ENCODE data around the gene INSRR.

INSRR gene

GRCh38 chr1:156815307-156815826 is 43.5 kb downstream of the INSRR start:
- Histone ChIP-seq H3K4me3 (ENCODE audit: low read depth in 1 of 2, low read length in 1 of 2) (no peak overlapping the region), H3K27me3 (peaks cover 94% of the 10 kb centered on the region), H3K36me3 (no peaks in the 10 kb centered on the region), H3K4me1 (ENCODE audit: control insufficient read depth in 1 of 2, insufficient read depth in 1 of 2, low read depth in 1 of 2, low read length in 1 of 2) (peaks cover 13 to 19% of the 10 kb centered on the region in 2 experiments), H3K9me3 (no peaks in the 10 kb centered on the region), H3K27ac (no peak overlapping the region)
- no peak for TF ChIP-seq CTCF (IDR thresholded peaks at IDR 0.05)

DNA sequence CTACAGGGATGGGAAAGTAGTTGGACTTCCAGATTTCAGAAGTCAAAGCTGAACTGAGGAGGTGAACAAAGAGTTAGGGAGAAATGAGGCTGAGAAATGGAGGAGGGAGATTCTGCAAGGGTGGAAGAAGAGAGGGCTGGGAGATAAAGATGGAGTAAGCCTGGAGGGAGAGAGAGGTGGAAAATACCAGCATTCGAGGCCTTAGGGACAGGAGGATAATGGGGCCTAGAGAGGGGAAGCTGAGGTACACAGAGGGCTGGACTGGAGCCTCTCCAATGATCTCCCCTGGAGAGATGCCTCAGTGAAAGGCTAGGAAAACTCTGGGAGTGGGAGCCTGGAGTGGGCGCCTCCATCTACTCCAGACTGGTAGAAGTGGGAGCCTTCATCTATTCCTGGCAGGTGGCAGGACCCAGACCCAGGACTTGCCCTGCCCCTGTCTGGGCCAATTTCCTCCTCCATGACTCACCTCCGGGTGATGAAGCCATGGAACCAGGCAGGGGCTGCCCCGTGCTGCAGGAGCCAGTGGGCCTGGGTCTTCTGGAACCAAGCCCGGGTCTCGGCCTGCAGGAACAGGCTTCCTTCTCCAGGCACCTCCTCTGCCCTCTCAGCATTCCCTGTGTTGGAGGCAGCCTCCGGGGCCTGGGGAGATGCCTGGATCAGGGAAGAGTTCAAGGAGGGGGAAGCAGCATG is 44.2 kb downstream of the INSRR start:
- no peak overlapping the region for H3K4me3 ChIP-seq (ENCODE audit: low read depth in 1 of 2, low read length in 1 of 2)

DNA sequence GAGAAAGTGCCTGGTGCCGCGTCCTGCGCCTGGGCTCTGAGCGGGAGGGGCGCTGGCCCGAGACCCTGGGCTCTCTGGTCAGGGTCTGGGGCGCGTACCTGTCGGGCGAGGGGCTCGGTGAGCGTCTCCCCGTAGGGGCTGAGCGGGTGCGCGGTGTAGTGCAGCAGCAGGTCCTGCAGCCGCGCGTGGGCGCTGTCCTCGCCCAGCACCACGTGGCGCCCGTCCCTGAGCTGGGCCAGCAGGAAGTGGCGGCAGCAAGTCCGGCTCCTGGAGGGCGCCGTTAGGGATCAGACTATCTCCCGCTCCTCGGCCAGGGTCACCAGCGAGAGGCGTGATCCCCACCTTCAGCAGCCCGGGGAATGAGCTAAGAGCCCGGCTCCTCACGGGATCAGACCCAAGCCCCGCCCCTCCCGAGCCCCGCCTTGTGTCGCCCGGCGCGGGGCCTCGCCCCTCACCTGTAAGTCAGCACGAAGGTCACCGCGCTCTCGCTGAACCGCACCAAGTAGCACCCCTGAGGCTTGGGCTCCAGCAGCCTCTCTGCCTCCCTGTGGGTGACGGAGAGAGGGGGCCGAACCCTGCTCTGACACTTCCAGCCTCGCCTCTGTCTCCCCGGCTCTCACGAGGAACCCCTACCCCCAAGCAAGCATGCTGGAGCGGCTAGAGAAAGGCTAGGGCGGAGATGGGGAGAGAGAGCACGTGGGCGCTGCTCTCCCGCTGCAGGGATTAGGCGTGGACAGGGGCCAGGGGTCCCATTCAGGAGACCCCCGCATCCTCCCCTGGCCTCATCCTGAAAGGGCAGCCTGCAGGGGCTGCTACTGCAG is 45.0 kb downstream of the INSRR start:
- H3K27me3 ChIP-seq: peaks cover 82% of the 10 kb centered on the region
- peak overlapping the region; percentile 27 to 39 for H3K4me3 ChIP-seq (ENCODE audit: low read depth in 1 of 2, low read length in 1 of 2)
- no peaks in the 10 kb centered on the region for H3K9me3 ChIP-seq
- H3K4me1 ChIP-seq (ENCODE audit: control insufficient read depth in 1 of 2, insufficient read depth in 1 of 2, low read depth in 1 of 2, low read length in 1 of 2): peaks cover 13 to 19% of the 10 kb centered on the region in 2 experiments
- H3K36me3 ChIP-seq: no peaks in the 10 kb centered on the region
- TF ChIP-seq CTCF (IDR thresholded peaks at IDR 0.05): peak; percentile 9
- H3K27ac ChIP-seq: no peak overlapping the region

More for the DNA sequence above, 44.2 kb downstream of the INSRR start:
- Histone ChIP-seq H3K9me3 (no peaks in the 10 kb centered on the region), H3K27ac (no peak overlapping the region), H3K4me1 (ENCODE audit: control insufficient read depth in 1 of 2, insufficient read depth in 1 of 2, low read depth in 1 of 2, low read length in 1 of 2) (peaks cover 13 to 19% of the 10 kb centered on the region in 2 experiments), H3K36me3 (no peaks in the 10 kb centered on the region), H3K27me3 (peaks cover 88% of the 10 kb centered on the region)
- no peak for TF ChIP-seq CTCF (IDR thresholded peaks at IDR 0.05)

- Histone ChIP-seq H3K27ac (no peak overlapping the region), H3K9me3 (no peaks in the 10 kb centered on the region), H3K4me1 (ENCODE audit: control insufficient read depth in 1 of 2, insufficient read depth in 1 of 2, low read depth in 1 of 2, low read length in 1 of 2) (peaks cover 13 to 19% of the 10 kb centered on the region in 2 experiments), H3K36me3 (no peaks in the 10 kb centered on the region), H3K27me3 (peaks cover 76% of the 10 kb centered on the region), H3K4me3 (ENCODE audit: low read depth in 1 of 2, low read length in 1 of 2) (peak overlapping the region in 1 of 2 experiments; percentile 39)
- TF ChIP-seq CTCF (IDR thresholded peaks at IDR 0.05): no peak
These were observed 45.6 kb downstream of the INSRR start for GRCh38 chr1:156813298-156813697.

GRCh38 chr1:156812293-156812990 is 46.5 kb downstream of the INSRR start:
- Histone ChIP-seq H3K4me1 (ENCODE audit: control insufficient read depth in 1 of 2, insufficient read depth in 1 of 2, low read depth in 1 of 2, low read length in 1 of 2) (peaks cover 13 to 19% of the 10 kb centered on the region in 2 experiments), H3K27ac (no peak overlapping the region), H3K36me3 (no peaks in the 10 kb centered on the region), H3K9me3 (no peaks in the 10 kb centered on the region), H3K4me3 (ENCODE audit: low read depth in 1 of 2, low read length in 1 of 2) (no peak overlapping the region), H3K27me3 (peaks cover 68% of the 10 kb centered on the region)
- TF ChIP-seq CTCF (IDR thresholded peaks at IDR 0.05): no peak

All from neutrophil (primary cell).